DMS153 treated with DMSO at 0.1 percent for 48 hours (cell line): ENCODE measurements around the gene SPIRE1.
"Not testable (repeated sequence)": the region's sequence is repeated elsewhere in the genome, so short reads cannot be mapped to it uniquely, and the experiment has no call there.

Experiments
- DNase-seq: peaks from one replicate; lab custom pipeline; 2025; ENCODE audit not compliant: unreplicated experiment; lab: John Stamatoyannopoulos, UW

The SPIRE1 gene

DNA sequence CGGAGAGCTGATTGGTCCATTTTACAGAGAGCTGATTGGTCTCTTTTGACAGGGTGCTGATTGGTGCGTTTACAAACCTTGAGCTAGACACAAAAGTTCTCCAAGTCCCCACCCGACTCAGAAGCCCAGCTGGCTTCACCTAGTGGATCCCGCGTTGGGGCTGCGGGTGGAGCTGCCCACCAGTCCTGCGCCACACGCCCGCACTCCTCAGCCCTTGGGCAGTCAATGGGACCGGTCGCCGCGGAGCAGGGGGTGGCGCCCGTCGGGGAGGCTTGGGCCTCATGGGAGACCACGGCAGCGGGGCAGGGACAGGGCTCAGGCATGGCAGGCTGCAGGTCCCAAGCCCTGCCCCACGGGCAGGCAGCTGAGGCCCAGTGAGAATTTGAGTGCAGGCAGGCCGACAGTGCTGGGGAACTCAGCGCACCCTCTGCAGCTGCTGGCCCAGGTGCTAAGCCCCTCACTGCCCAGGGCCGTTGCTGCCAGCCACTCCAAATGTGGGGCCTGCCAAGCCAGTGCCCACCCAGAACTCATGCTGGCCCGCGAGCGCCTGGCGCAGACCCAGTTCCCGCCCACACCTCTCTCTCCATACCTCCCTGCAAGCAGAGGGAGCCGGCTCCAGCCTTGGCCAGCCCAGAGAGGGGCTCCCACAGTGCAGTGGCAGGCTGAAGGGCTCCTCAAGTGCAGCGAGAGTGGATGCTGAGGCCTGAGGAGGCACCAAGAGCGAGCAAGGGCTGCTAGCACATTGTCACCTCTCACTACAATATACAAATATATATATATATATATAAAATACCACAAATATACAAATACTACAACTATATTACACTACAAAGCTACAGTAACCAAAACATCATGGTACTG lies 100.7 kb downstream of the SPIRE1 start:
- DNase-seq, result no peak

DNA sequence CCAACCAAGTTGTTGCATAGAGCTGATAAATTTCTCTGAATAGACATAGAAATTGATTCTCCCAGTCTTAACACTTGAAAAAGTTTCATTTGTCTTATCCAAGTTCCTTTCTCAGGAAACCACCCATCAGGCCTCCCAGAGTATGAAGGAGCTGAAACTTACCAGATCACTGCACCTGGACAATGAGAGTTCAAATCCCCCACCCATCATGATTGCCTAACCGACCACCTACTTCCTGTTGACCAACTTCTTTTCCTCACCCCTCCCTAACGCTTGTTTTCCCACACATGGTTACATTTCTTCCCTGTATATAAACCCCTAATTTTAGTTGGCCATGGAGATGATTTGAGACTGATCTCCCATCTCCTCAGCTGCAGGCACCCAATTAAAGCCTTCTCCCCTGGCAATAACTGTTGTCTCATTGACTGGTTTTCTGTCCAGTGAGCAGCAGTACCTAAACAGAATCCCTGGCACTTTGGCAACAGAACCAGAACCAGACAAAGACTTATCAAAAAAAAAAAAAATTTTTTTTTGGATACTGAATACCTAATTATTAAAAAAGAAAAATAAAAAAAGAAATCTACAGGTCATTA lies 103.0 kb downstream of the SPIRE1 start:
- no peak for DNase-seq

DNA sequence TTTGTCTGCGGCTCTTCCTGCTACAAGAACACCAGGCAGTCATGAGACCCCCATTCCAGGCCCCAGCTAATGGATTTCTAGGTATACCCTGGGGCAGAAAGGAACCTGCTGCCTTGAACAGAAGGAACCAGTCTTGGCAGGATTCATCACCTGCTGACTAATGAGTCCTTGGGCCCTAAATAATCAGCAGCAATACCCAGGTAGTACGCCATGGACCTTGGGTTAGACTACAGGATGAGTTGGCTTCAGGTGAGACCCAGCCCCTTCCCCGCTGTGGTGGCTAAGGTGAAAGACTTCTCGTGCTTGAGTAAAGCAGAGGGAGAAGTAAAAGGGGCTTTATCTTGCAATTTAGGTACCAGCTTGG lies 105.0 kb downstream of the SPIRE1 start:
- DNase-seq, result no peak

DNA sequence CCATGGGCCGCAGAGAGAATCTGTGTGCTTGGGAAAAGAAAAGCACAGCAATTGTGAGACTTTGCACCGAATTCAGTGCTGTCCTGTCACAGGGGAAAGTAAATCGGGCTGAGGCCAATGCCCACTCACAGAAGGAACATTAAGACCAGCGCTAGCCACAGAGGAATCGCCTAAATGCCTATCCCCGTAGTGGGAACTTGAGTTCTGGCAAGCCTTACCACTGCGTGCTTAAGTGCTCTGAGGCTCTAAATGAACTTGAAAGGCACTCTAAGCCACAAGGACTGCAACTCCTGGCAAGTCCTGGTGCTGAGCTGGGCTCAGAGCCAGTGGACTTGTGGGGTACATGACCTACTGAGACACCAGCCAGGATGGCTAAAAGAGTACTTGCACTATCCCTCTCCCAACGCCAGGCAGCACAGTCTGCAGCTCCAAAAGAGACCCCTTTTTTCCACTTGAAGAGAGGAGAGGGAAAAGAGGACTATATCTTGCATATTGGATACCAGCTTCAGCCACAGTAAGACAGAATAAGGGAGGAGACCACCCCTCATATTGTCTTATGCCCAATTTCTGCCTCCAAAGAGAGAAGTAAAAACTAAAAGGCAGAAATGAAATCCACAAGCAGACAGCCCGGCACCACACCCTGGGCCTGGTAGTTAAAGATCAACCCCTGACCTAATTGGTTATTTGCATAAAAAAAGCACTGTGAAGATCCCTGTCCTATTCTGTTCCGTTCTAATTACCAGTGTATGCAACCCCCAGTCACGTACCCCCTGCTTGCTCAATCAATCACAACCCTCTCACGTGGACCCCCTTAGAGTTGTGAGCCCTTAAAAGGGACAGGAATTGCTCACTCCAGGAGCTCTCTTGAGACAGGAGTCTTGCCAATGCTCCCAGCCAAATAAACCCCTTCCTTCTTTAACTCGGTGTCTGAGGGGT lies 105.7 kb downstream of the SPIRE1 start:
- DNase-seq, result not testable (repeated sequence)

DNA sequence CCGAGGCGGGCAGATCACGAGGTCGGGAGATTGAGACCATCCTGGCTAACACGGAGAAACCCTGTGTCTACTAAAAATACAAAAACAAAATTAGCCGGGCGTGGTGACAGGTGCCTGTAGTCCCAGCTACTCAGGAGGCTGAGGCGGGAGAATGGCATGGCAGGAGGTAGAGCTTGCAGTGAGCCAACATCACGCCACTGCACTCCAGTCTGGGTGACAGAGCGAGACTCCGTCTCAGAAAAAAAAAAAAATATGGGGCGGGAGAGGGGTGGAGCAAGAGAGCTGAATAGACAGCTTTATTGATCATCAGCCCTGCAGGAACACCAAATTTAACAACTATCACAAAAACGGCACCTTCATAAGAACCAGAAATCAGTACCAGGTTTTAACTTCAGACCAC lies 106.4 kb downstream of the SPIRE1 start:
- DNase-seq, result not testable (repeated sequence)

DNA sequence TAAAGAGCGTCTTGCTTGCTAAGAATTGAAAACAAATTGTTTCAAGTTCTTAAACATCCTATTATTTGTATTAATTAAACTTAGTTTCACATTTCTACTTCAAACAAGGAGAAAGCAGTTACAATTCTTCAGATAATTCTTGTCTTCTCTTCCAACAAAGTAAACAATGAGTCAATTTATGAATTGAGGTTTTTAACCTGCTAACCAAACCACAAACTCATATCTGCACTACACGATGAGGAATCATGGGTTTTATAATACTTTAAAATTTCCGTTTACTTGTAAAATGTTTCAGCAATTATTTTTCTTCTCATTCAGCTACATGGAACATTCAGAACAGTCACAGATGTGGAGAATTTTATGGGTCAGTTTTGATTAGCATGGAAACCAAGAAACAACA lies 114.2 kb downstream of the SPIRE1 start:
- DNase-seq, result no peak

DNA sequence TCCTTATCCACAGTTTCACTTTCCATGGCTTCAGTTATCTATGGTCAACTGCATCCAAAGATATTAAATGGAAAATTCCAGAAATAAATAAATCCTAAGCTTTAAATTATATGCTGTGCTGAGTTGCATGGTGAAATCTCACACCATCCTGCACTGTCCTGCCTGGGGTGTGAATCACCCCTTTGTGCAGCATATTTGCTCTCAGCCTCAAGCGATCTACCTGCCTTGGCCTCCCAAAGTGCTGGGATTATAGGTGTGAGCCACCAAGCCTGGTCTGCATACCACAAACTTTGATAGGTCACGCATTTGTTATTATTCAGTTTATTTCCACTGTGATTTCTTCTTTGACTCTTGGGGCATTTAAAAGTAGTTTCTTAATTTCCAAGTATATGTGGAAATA lies 117.2 kb downstream of the SPIRE1 start:
- DNase-seq, result no peak

DNA sequence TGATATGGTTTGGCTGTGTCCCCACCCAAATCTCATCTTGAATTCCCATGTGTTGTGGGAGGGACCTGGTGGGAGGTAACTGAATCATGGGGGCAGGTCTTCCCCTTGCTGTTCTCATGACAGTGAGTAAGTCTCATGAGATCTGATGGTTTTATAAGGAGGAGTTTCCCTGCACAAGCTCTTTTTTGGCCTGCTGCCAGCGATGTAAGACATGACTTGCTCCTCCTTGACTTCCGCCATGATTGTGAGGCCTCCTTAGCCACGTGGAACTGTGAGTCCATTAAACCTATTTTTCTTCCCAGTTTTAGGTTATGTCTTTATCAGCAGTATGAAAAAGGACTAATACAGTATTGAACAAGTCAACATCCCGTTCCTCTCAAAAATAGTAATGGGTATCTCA lies 118.7 kb downstream of the SPIRE1 start:
- not testable (repeated sequence) for DNase-seq

DNA sequence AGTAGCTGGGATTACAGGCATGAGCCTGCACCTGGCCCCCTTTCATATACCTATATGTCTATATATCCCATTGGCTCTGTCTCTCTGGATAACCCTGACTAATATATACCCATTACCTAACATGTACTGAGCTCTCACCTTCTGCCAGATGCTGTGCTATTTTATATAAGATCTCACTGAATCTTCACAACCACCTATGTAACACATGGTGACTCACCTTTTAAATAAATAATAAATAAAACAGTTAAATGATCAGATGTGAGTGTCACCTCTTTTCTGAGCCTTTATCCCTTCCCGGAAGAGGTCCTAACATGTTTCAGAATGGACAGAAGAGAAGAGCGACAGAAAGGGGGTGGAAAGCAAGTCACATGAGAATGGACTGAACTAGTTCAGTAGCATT lies 123.1 kb downstream of the SPIRE1 start:
- DNase-seq, result no peak

DNA sequence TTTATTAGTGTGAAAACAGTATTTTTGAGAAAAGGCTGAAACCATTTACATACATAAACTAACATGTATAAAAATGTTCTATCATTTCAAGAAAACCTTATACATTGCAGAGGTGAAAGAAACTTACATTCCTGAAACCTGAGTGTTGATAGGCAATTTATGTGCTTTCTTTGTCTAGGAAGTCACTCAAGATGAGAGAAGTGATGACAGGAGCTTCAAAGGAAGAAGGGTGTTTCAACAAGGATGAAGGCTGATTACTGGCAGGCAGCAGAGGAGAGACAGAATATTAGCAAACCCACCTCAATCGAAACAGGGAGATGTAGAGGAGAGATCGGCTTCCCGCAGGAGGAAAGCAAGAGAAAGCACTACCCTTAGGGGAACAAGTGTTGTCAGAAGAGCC lies 125.2 kb downstream of the SPIRE1 start:
- DNase-seq, result no peak

DNA sequence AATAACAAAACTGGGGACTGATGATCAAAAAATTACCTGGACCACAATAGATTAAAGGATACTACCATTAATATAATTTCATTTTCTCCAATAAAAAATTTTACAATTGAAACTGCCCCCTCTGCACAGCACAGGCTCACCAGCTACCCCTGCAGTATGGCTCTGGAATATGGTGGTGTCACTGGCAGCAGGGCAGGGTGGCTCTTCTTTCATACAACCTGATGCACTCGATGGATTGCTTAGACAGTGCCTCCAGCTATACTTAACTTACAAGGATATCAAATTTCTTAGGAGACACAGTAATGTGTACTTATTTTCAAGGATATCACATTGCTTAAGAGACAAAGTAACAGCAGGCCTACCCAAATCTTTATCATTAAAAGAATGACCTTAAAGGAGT lies 126.2 kb downstream of the SPIRE1 start:
- DNase-seq, result no peak

DNA sequence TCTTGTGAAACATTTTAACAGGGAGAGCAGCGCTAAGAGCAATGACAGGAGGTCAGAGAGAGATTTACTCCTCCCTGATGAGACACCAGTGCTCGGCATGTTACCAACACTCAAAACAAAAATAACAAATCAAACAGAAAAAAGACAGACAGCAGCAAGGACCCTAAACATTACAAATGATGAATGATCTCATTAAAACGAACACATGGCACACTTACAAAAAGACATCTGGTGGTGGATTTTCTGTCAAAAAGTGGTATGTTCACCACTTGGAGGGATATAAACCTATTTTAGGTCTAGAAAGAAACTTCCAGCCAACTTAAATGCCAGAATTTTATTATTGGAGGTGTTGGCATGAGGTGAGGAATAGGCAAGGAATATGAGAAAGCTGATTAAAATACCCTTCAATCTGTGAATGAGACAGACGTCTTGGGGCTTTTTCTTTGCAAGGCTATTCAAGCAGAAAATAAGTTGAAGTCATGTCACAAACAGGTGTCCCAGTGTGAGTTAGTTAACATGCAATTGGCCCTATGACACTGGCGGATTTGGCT lies 137.4 kb downstream of the SPIRE1 start:
- DNase-seq, result no peak

DNA sequence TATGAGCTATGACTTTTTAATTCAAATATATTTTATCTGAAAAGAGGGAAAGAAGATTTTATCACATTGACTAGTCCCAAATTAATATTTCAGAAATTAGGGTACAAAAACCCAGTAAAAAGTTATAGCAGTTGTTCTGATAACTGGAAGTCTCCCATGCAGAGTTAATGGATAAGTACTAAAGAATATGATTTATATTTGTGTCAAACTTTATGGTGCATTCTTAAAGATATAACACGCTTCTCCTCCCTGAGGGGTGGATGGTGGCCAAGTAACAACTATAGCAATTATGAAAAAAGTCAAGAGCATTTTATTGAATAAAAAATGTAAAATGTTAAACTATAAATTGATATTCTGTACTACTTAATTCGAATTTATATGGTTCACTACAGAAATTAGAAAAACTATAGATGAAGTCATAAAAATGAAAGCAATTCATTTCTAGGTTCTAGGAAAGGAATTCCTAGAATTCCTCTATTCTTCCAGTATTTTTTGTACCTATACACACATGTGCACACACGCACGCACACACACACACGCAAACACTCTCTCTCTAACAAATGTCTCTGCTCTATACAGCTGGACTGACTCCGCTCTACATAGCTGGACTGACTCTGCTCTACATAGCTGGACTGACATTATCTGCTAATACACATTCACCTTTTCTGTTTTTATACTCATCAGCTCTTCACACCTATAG lies 138.9 kb downstream of the SPIRE1 start:
- DNase-seq, result no peak

DNA sequence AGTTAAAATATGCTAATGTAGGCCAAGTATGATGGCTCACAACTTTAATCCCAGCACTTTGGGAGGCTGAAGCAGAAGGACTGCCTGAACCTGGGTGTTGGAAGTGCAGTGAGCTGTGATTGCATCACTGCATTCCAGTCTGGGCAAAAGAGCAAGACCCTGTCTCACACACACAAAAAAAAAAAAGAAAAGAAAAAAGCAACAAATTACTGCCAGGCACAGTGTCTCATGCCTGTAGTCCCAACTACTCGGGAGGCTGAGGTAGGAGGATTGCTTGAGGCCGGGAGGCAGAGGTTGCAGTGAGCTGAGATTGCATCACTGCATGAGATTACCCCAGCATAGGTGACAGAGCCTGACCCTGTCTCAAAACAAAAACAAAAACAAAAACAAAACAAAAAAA lies 139.6 kb downstream of the SPIRE1 start:
- DNase-seq, result no peak

DNA sequence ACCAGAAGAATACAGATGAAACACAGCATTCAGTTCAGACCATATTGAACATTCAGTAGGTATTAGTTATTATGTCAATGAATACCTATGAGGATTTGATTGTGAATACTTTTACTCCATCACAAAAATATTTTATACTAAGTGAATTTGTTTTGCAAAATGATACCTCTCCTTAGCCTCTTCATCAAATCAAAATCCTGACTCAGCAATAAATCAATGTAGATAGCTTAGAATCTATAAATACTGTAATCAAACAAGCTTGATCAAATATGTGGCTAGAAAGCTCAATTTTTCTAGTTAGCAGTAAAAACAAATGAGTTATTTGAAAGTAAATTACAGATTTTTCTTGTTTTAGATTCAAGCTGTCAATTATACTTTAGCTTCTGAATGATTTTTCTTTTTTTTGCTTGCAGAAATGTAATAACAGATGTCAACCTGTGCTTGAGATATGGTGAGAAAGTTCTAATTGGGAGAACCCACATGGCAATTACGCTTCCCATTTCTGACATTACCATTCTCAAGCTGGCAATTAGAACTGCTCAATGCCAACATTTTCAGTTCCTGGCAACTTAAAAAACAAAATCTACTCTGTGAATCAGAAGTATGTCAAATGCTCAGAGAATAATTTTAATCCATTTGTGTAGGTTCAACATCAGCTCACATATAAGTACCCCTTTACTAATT lies 140.6 kb downstream of the SPIRE1 start:
- no peak for DNase-seq

DNA sequence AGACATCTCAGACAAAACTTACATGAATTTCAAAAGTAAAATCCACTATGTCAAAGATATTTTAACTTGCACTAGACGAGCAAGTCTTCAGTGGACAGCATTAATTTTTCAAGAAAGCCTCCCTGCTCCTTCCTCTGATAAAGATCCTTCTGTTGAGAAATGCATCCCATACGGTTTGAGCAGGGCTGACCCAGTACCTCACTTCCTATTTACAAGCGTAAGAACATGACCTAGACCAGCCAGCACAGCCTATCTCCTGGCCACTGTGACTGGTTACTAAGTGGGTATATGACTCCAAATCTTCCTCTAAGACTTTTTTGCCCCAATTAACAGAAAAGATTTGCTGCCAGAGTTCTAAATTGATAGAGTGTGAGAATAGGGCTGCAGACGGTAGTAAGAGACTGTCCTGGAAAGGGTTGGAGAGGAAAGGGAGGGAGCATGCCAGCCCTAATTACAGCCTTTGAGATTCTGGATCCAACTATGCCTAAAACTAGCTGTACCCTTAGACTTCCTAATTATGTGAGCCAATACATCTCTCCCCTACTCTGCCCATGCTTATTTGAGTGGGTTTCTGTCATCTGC lies 141.8 kb downstream of the SPIRE1 start:
- no peak for DNase-seq

DNA sequence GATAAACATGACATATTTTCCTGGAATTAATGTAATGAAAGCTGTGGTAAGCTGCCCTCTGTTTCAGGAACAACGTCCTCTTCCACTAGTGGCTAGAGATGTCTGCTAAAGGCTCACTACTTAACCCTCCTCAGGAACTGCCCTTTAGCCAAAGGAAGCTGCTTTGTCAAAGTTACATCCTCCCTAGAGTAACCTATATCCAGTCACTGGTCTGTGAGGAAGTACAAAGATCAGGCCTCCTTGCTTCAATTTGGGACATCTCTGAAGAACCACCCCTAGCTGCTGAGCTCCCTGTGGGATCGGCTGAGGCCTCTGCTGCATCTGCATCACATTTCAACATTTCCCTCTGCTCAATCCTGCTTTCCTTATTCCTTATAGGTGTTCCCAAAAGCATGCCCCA lies 142.4 kb downstream of the SPIRE1 start:
- DNase-seq, result no peak

DNA sequence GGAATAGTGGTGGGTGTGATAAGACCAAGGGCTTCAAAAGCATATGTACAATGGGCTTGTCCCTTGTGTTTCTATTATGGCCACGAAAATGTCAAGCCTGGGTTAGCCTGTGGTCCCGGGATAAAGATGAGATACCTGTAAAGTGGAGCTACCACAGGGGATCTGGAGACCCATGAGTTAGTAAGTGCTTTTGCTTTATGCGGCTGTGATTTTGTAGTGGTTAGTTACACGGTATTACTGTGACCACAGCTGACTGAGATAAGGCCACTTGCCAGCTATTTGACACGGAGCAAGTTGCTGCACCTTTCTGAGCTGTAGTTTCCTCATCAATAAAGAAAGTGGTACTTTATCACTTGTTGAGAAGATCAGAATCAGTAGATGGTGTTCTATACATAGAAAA lies 150.9 kb downstream of the SPIRE1 start:
- no peak for DNase-seq

DNA sequence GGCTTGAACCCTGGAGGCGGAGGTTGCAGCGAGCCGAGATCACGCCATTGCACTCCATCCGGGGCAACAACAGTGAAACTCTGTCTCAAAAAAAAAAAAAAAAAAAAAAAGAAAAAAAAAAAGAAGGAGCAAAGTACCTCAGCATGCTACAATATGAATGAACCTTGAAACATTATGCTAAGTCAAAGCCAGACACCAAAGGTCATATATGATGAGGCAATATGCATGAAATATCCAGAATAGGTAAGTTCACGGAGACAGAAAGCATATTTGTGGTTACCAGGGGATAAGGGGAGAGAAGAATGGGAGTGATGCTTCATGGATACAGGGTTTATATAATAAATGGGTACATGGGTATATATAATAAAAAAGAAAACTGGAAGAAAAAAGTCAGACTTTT lies 156.9 kb downstream of the SPIRE1 start:
- no peak for DNase-seq

DNA sequence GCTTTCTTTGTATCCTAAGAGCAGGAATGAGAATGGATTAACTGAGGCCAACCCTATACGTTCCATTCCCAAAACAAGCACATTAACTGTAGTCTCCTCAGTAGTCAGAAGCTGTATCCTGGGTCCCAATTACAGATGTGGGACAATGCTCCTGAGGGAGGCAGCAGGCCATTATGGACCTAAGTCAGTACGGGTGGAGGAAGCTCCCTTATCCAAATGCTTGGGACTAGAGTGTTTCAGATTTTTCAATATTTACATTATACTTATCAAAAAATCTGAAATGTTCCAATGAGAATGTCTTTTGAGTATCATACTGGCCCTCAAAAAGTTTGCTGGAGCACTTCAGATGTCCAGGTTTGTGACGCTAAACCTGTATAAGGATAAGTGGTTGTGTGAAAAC lies 160.1 kb downstream of the SPIRE1 start:
- no peak for DNase-seq
